Dendritic cell treated with granulocyte-macrophage colony-stimulating factor and Interleukin-4, amounts not matched to agents 40 ng/mL and 50 ng/mL, for 4 days (primary cell): ENCODE measurements around the gene STRIP2.
"Not testable (repeated sequence)": the region's sequence is repeated elsewhere in the genome, so short reads cannot be mapped to it uniquely, and the experiment has no call there.

Experiments
- H3K27ac Mint-ChIP-seq: one replicate; pipeline ENCODE4 v1.8.0; 2022; ENCODE audit warnings: mild to moderate bottlenecking, mixed read lengths
- H3K27me3 Mint-ChIP-seq: one replicate; pipeline ENCODE4 v1.8.0; 2022; ENCODE audit warnings: mild to moderate bottlenecking, mixed read lengths
- H3K36me3 Mint-ChIP-seq: one replicate; pipeline ENCODE4 v1.8.0; 2022; ENCODE audit warnings: low read depth, mixed read lengths
- H3K4me1 Mint-ChIP-seq: one replicate; pipeline ENCODE4 v1.8.0; 2022; ENCODE audit warnings: low read depth, mixed read lengths
- H3K4me3 Mint-ChIP-seq: one replicate; pipeline ENCODE4 v1.8.0; 2022; ENCODE audit warnings: mild to moderate bottlenecking, moderate library complexity, mixed read lengths
- H3K9me3 Mint-ChIP-seq: one replicate; pipeline ENCODE4 v1.8.0; 2022; ENCODE audit warnings: mixed read lengths
- intact Hi-C: fragments of 100-400 bp; cut with micrococcal nuclease; formaldehyde crosslinking; loops from one replicate; pipeline ENCODE4 v1.15.0; 2022

Gene STRIP2

GRCh38 chr7:129435414-129435829, 1.2 kb downstream of the STRIP2 start:
- Mint-ChIP-seq H3K9me3 (no peaks in the 10 kb centered on the region), H3K27ac (no peak overlapping the region), H3K36me3 (no peaks in the 10 kb centered on the region), H3K4me1 (peaks cover 37% of the 10 kb centered on the region), H3K27me3 (peaks cover 50% of the 10 kb centered on the region), H3K4me3 (peak overlapping the region; percentile 94)
- intact Hi-C loops: no loop called here

- H3K9me3 Mint-ChIP-seq: no peaks in the 10 kb centered on the region
- H3K27ac Mint-ChIP-seq: no peak overlapping the region
- intact Hi-C loops: no loop called here
- no peaks in the 10 kb centered on the region for H3K36me3 Mint-ChIP-seq
- H3K27me3 Mint-ChIP-seq: peaks cover 48% of the 10 kb centered on the region
- H3K4me1 Mint-ChIP-seq: peaks cover 38% of the 10 kb centered on the region
- H3K4me3 Mint-ChIP-seq: no peak overlapping the region
Observed at GRCh38 chr7:129436335-129436923, 2.2 kb downstream of the STRIP2 start.

GRCh38 chr7:129437190-129437589, 3.0 kb downstream of the STRIP2 start:
- Mint-ChIP-seq H3K4me3 (no peak overlapping the region), H3K9me3 (no peaks in the 10 kb centered on the region), H3K36me3 (no peaks in the 10 kb centered on the region), H3K27ac (no peak overlapping the region), H3K27me3 (peaks cover 42% of the 10 kb centered on the region), H3K4me1 (peaks cover 38% of the 10 kb centered on the region)
- intact Hi-C loops: no loop called here

GRCh38 chr7:129438281-129438838, 4.1 kb downstream of the STRIP2 start:
- H3K4me1 Mint-ChIP-seq: peaks cover 31% of the 10 kb centered on the region
- intact Hi-C loops: no loop called here
- no peak overlapping the region for H3K27ac Mint-ChIP-seq
- H3K9me3 Mint-ChIP-seq: no peaks in the 10 kb centered on the region
- H3K27me3 Mint-ChIP-seq: peaks cover 32% of the 10 kb centered on the region
- no peaks in the 10 kb centered on the region for H3K36me3 Mint-ChIP-seq
- H3K4me3 Mint-ChIP-seq: no peak overlapping the region

- no peaks in the 10 kb centered on the region for H3K9me3 Mint-ChIP-seq
- peaks cover 27% of the 10 kb centered on the region for H3K27me3 Mint-ChIP-seq
- no peaks in the 10 kb centered on the region for H3K36me3 Mint-ChIP-seq
- intact Hi-C loops: no loop called here
- no peak overlapping the region for H3K27ac Mint-ChIP-seq
- H3K4me1 Mint-ChIP-seq: peaks cover 25% of the 10 kb centered on the region
- no peak overlapping the region for H3K4me3 Mint-ChIP-seq
Observed at GRCh38 chr7:129438839-129439651, 4.8 kb downstream of the STRIP2 start.

GRCh38 chr7:129439963-129440625, 5.9 kb downstream of the STRIP2 start:
- H3K27ac Mint-ChIP-seq: no peak overlapping the region
- no peak overlapping the region for H3K4me3 Mint-ChIP-seq

GRCh38 chr7:129443612-129444011, 9.4 kb downstream of the STRIP2 start:
- H3K9me3 Mint-ChIP-seq: peaks cover 4% of the 10 kb centered on the region
- peaks cover 3% of the 10 kb centered on the region for H3K27me3 Mint-ChIP-seq
- no peak overlapping the region for H3K4me3 Mint-ChIP-seq
- intact Hi-C loops: no loop called here
- H3K36me3 Mint-ChIP-seq: peaks cover under 1% of the 10 kb centered on the region
- H3K27ac Mint-ChIP-seq: no peak overlapping the region
- H3K4me1 Mint-ChIP-seq: peaks cover 14% of the 10 kb centered on the region

More at GRCh38 chr7:129439963-129440625, 5.9 kb downstream of the STRIP2 start:
- H3K36me3 Mint-ChIP-seq: no peaks in the 10 kb centered on the region
- H3K27me3 Mint-ChIP-seq: peaks cover 20% of the 10 kb centered on the region
- intact Hi-C loops: no loop called here
- no peaks in the 10 kb centered on the region for H3K9me3 Mint-ChIP-seq
- peaks cover 19% of the 10 kb centered on the region for H3K4me1 Mint-ChIP-seq

GRCh38 chr7:129444776-129445175, 10.5 kb downstream of the STRIP2 start:
- H3K36me3 Mint-ChIP-seq, intact Hi-C loops, H3K4me3 Mint-ChIP-seq, H3K27ac Mint-ChIP-seq, H3K4me1 Mint-ChIP-seq, H3K27me3 Mint-ChIP-seq: not testable (repeated sequence)
- H3K9me3 Mint-ChIP-seq: peaks cover 13% of the 10 kb centered on the region

GRCh38 chr7:129446925-129447324, 12.7 kb downstream of the STRIP2 start:
- intact Hi-C loops, H3K36me3 Mint-ChIP-seq, H3K27me3 Mint-ChIP-seq, H3K27ac Mint-ChIP-seq, H3K4me1 Mint-ChIP-seq, H3K4me3 Mint-ChIP-seq: not testable (repeated sequence)
- peaks cover 13% of the 10 kb centered on the region for H3K9me3 Mint-ChIP-seq

- H3K9me3 Mint-ChIP-seq: peaks cover 13% of the 10 kb centered on the region
- H3K27ac Mint-ChIP-seq, H3K36me3 Mint-ChIP-seq, intact Hi-C loops, H3K4me3 Mint-ChIP-seq, H3K27me3 Mint-ChIP-seq, H3K4me1 Mint-ChIP-seq: not testable (repeated sequence)
Observed at GRCh38 chr7:129447445-129447844, 13.2 kb downstream of the STRIP2 start.

GRCh38 chr7:129448608-129449007, 14.4 kb downstream of the STRIP2 start:
- H3K4me1 Mint-ChIP-seq, H3K4me3 Mint-ChIP-seq, H3K36me3 Mint-ChIP-seq, intact Hi-C loops, H3K27ac Mint-ChIP-seq, H3K27me3 Mint-ChIP-seq: not testable (repeated sequence)
- H3K9me3 Mint-ChIP-seq: peaks cover 13% of the 10 kb centered on the region

GRCh38 chr7:129450295-129450694, 16.1 kb downstream of the STRIP2 start:
- no peak overlapping the region for H3K4me3 Mint-ChIP-seq
- peaks cover 6% of the 10 kb centered on the region for H3K36me3 Mint-ChIP-seq
- H3K9me3 Mint-ChIP-seq: peaks cover 13% of the 10 kb centered on the region
- no peak overlapping the region for H3K27ac Mint-ChIP-seq
- no peaks in the 10 kb centered on the region for H3K27me3 Mint-ChIP-seq
- no peaks in the 10 kb centered on the region for H3K4me1 Mint-ChIP-seq
- intact Hi-C loops: no loop called here

GRCh38 chr7:129452589-129453231, 18.5 kb downstream of the STRIP2 start:
- no peaks in the 10 kb centered on the region for H3K4me1 Mint-ChIP-seq
- H3K27me3 Mint-ChIP-seq: no peaks in the 10 kb centered on the region
- H3K27ac Mint-ChIP-seq: no peak overlapping the region
- H3K36me3 Mint-ChIP-seq: peaks cover 6% of the 10 kb centered on the region
- H3K4me3 Mint-ChIP-seq: no peak overlapping the region
- peaks cover 13% of the 10 kb centered on the region for H3K9me3 Mint-ChIP-seq
- intact Hi-C loops: no loop called here
